Erythroblast (primary cell): ENCODE data around the gene EIF4G2.
A peak's percentile ranks its signal among the peaks of the same experiment; 100 is the strongest.

Experiments used
- DNase-seq, 2 experiments: peaks; one replicate each; lab custom pipeline; 2025; lab: John Stamatoyannopoulos, UW
- GATA1 ChIP-seq: IDR thresholded peaks from 2 replicates; pipeline ENCODE4 v1.6.1; 2011; ENCODE audit warnings: low read depth, mild to moderate bottlenecking, control low read depth, low read length, moderate library complexity
- POLR2A ChIP-seq: IDR thresholded peaks from 2 replicates; pipeline ENCODE4 v1.6.1; 2011; ENCODE audit warnings: mild to moderate bottlenecking, low read length

EIF4G2 gene

GRCh38 chr11:10798330-10798928, 10.3 kb downstream of the EIF4G2 start:
- no peak for DNase-seq
- TF ChIP-seq POLR2A (no peak), GATA1 (no peak)

GRCh38 chr11:10797531-10797930, 11.2 kb downstream of the EIF4G2 start:
- DNase-seq, result no peak
- TF ChIP-seq POLR2A (no peak), GATA1 (no peak)

GRCh38 chr11:10797001-10797400, 11.7 kb downstream of the EIF4G2 start:
- no peak for DNase-seq
- no peak for TF ChIP-seq POLR2A
- TF ChIP-seq GATA1, result no peak

GRCh38 chr11:10796191-10796590, 12.5 kb downstream of the EIF4G2 start:
- TF ChIP-seq GATA1 (no peak), POLR2A (no peak)
- DNase-seq, result no peak

DNA sequence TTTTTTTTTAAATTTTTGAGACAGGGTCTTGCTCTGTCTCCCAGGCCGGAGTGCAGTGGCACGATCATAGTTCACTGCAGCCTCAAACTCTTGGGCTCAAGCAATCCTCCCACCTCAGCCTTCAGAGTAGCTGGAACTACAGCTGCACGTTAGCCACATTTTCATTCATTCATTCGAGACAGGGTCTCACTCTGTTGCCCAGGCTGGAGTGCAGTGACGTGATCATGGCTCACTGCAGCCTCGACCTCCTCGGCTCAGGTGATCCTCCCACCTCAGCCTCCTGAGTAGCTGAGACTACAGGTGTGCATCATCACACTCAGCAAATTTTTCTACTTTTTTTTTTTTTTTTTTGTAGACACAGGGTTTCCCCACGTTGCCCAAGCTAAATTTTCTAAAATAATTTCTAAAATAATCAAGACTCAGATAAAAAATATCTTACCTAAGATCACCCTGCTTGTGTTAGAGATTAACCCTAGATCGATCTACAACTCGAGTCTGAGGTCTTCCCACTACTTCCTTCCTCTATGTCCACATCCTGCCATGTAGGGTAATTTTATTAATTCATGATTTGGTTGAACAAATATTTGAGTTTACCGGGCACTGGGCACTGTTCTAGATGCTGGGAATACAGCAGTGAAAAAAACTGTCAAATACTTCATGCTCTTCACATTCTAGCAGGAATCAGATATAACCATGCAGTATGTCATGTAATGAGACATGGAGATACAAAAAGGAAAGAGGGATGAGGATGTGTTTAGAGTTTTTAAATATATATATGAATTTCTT, 15.1 kb downstream of the EIF4G2 start:
- DNase-seq, result no peak
- TF ChIP-seq POLR2A, result no peak
- no peak for TF ChIP-seq GATA1

GRCh38 chr11:10792385-10793068, 16.2 kb downstream of the EIF4G2 start:
- TF ChIP-seq GATA1 (no peak), POLR2A (no peak)
- DNase-seq, result peak; percentile 84 to 91

DNA sequence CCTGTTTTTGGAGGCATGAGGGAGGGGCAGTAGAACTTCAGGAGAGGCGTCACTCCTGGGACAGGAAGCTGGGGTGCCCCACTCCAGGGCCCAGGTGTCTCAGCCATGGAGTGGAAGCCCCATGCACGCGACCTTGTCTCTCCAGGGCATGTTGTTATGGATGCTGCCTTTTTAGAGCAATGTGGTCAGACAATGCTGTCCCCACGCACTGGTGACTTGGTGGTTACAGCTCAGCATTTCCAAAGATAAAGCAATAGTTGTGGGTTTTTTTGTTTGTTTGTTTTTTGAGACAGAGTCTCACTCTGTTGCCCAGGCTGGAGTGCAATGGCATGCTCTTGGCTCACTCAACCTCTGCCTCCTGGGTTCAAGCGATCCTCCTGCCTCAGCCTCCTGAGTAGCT, 22.3 kb downstream of the EIF4G2 start:
- no peak for DNase-seq
- TF ChIP-seq POLR2A, result no peak
- TF ChIP-seq GATA1, result no peak

GRCh38 chr11:10785146-10785474, 23.6 kb downstream of the EIF4G2 start:
- no peak for DNase-seq
- no peak for TF ChIP-seq GATA1
- TF ChIP-seq POLR2A, result no peak

GRCh38 chr11:10784232-10785145, 24.2 kb downstream of the EIF4G2 start:
- no peak for DNase-seq
- no peak for TF ChIP-seq GATA1
- TF ChIP-seq POLR2A, result no peak

GRCh38 chr11:10780040-10780439, 28.7 kb downstream of the EIF4G2 start:
- TF ChIP-seq POLR2A (no peak), GATA1 (no peak)

DNA sequence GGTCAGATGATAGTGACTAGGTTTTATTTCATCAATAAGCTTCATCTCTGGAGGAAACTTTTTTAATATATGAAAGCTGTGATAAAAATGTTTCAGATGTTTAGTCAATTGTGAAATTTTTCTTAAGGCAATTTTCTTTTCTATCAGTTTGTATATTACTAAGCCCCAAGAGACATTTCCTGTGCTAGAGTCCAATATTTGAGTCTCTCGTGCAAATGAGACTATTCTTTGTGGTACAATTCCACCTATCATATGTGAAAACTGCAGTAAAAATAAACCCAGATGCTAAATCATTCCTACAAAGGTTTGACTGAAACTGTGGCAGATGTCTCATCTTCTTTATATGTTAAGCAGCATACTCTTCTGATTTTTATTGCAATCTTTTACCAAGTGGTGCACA, 29.6 kb downstream of the EIF4G2 start:
- DNase-seq, result no peak
- TF ChIP-seq GATA1 (no peak), POLR2A (no peak)

More at GRCh38 chr11:10780040-10780439, 28.7 kb downstream of the EIF4G2 start:
- no peak for DNase-seq

GRCh38 chr11:10778217-10778970, 30.3 kb downstream of the EIF4G2 start:
- no peak for DNase-seq
- TF ChIP-seq GATA1 (no peak), POLR2A (no peak)
